ENCODE results near the gene FXYD7.
"Not testable (repeated sequence)": the region's sequence is repeated elsewhere in the genome, so short reads cannot be mapped to it uniquely, and the experiment has no call there.

Gene FXYD7

DNA sequence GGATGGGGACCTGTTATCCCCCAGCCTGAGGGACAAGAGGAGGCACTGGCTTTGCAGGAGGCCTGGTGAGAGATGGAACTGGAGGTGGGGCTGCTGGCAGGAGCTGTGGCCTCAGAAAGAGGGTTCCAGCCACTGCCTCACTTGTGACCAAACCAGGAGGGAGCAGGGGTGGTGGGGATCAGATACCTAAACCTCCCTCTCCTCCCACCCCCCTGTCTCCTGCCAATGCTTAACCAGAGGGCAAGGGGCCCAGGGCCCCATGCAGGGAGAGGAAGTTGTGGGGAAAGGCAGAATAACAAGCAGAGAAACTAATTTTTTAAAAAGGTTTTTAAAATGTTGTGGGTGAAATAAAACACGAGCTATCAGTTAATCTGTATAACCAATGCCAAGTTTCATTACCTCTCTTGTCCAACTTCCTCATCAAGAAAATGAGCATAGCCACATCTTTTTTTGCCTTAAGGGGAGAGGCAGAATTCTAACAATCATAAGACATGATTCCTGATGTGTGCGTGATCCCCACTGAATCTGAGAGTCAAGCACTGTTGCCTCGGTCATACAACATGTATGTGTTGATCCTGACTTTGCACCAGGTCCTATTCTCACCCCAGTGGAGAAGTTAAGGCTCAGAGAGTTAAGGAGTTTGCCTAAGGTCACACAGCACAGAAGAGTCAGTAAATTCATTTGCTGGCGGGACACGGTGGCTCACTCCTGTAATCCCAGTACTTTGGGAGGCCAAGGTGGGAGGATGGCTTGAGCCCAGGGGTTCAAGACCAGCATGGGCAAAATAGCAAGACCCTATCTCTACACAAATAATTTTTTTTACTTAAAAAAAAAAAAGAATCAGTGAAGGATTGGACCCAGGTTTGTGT is 24.4 kb downstream of the FXYD7 start:
- no peak for DNase-seq

DNA sequence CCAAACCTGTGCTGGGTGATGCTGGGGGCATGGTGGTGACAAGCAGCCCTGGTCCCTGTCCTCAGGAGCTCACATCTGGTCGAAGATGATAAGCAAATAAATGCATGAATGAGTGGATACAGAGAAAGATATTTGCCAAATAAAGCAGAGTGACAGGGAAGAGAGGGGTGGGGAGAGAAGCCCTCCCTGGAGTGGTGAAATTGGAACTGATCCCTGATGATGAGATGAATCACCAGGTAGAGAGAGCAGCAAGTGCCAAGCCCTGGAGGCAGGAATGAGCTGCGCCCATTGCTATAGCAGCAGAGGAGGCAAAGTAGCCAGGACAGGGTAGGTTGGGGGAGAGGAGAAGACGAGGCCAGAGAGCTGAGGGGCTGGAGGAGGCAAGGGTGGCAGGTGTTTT is 25.1 kb downstream of the FXYD7 start:
- DNase-seq = no peak

DNA sequence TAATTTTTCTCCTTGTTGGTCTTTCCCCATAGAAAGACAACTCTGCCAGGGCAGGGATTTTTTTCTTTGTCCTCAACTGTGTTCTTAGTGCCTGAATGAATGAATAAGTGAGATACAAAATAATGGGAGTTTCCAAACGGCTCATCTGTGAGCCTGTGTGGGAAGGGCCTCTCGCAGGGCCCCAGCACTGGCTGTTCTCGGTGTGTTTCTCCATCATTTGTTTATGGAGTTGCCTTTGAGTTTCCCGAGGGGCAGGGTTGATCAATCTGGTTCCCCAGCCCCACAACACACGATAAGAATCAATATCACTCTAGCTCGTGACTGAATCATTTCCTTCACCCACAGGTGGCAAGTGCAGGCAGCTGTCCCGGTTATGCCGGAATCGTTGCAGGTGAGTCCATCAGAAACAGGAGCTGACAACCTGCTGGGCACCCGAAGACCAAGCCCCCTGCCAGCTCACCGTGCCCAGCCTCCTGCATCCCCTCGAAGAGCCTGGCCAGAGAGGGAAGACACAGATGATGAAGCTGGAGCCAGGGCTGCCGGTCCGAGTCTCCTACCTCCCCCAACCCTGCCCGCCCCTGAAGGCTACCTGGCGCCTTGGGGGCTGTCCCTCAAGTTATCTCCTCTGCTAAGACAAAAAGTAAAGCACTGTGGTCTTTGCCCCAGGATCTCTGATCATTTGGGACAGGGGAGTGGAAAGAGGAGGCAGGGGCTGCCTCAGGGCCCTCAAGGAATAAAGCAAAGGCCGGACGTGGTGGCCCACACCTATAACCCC is 26.4 kb downstream of the FXYD7 start:
- no peak for DNase-seq

DNA sequence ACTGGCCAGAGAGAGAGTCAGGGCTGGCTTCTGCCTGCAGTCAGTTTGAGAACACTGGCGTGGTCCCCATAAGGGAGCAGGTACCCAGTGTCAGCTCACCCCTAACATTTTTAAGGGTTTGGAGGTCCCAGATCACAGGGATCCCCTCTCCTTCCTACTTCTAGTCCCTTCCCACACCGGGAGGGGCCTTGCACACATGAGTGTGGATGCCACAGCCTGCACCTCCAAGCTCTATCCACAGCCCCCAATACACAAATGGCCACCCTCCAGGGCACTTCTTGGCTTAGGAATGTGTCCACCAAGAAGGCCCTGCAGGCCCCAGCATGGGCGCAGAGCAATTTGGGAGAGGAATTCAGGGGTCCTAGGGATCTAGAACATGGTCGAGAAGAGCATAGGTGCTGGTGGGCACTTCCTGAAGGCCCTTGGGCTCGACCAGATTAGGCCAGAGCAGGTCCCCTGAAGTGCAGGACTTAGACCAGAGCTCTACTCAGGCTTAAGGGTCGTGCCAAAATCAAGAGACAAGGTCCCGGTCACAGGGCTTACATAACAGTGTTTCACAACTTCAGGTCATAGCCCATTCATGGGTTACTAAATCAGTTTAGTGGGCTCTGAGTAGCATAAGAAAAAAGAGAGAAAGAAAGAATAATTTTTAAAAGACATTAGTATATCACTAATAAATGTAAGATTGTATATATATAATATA is 27.5 kb downstream of the FXYD7 start:
- no peak for DNase-seq

DNA sequence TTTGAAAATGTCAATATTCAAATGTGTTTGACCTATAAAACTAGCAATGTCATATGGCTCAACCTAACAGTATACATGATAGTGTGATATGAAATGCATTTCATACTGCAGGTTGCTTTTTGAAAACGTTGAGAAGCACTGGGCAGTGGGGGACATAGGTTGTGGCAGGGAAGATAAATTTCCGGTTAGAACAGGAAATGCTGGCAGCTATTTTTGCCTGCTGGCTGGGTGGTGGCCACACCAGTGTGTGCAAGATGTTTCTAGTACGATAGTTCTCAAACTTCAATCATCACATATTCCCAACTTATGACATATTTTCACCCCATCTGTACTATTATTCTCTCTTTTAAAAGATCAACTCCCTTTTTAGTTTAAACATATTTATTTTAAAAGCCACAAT is 28.7 kb downstream of the FXYD7 start:
- no peak for DNase-seq

DNA sequence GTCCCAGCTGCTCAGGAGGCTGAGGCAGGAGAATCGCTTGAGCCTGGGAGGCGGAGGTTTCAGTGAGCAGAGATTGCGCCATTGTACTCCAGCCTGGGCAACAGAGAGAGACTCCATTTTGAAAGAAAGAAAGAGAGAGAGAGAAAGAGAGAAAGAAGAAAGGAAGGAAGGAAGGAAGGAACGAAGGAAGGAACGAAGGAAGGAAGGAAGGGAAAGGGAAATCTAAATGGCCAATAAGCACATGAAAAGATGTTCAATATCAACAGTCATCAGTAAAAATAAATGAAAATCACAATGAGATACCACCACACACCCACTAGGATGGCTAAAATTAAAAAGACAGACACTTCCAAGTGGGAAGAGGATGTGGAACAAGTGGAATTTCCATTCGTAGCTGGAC is 31.2 kb downstream of the FXYD7 start:
- DNase-seq = no peak

DNA sequence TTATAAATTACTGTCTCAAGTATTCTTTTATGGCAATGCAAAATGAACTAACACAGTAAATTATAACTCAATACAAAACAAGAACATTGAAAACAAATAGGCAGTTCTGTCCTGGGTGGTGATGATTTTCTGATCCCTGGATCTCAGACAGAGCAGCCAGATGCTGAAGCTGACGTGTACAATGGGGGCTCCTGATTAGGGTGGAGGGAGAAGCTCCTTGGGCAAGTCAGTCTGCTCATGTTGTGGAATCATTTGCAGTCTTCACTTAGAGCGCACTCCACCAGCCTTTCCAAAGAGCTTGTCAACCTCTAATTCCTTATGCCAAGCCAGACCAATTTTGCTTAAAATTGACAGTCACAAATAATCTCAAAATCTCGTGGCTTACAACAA is 33.1 kb downstream of the FXYD7 start:
- DNase-seq = no peak

DNA sequence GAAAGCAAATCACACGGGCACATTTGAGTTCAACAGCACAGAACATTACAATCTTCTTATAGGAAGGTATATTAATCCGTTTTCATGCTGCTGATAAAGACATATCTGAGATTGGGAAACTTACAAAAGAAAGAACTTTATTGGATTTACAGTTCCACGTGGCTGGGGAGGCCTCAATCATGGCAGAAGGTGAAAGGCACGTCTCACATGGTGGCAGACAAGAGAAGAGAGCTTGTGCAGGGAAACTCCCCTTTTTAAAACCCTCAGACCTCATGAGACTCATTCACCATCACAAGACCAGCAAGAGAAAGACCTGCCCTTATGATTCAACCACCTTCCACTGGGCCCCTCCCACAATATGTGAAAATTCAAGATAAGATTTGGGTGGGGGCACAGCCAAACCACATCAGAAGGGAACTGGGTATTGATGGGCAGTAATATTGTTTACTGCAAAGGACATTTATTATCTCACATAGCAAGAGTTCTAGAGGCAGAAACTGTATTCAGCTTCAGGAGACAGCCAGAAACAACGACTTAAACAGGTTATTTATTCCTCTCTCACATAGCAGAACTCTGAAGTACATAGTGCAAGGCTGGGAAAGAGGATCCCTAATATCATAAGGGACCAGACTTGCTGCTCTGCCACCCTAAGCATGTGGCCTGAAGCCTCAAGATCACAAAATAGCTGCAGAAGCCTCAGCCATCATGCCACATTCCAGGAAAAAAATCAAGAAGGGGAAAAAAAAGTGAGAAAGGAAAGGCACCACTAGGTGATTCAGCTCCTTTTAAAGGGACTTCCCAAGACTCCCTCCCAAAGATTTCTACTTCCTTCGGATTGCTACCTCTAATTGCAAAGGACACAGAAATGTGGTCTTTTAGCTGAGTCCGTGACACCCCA is 34.6 kb downstream of the FXYD7 start:
- no peak for DNase-seq

DNA sequence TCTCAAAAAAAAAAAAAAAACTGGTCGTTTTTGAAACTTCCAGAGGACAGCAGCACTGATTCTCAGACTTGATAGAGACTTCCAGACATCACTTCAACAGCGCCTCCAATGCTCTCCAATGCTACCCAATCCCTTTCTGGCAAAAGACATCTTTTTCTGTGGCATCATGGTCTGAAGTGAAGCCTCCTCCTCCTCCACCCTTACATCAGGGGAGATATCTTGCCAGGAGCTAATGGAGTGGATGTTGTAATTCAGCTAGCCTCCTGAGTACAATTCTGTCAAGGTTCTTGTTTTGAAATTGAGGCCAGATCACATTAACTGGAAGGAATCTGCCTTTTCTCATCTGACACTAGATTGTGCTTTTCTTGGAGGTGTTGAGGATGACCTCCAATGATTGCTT is 35.6 kb downstream of the FXYD7 start:
- no peak for DNase-seq

DNA sequence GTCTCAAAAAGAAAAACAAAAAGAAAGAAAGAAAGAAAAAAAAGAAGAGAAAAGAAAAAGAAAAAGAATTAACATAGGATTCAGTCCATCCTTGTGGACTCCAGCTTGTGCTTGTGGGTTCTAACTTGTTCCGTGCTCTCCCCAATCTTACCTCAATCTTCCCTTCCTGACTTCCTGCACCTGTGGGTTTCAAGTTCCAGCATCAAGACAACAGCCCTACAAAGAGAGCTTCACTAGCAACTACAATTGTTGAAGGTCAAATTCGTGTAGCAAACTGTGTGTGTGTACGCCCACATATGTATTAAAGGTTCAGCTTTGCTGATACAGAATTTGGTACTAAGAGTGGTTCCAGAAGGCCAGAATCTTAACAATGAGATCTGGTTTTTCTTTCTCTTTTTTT is 36.8 kb downstream of the FXYD7 start:
- DNase-seq = no peak

DNA sequence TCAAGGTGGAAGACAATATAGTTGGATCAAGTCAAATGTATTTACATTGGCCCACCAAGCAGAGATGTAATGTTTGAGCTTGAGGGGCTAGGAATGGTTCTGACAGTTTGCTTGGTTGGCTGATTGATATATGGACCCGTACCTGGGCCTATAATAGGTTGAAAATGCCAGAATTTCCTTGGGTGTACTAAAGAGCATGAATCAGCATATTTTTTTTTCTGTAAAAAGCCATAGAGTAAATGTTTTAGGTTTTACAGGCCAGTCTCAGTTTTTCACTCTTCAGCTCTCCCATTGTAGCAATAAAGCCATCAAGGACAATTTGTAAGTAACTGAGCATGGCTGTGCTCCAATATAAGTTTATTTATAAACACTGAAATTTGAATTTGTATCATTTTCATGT is 38.3 kb downstream of the FXYD7 start:
- DNase-seq = no peak

DNA sequence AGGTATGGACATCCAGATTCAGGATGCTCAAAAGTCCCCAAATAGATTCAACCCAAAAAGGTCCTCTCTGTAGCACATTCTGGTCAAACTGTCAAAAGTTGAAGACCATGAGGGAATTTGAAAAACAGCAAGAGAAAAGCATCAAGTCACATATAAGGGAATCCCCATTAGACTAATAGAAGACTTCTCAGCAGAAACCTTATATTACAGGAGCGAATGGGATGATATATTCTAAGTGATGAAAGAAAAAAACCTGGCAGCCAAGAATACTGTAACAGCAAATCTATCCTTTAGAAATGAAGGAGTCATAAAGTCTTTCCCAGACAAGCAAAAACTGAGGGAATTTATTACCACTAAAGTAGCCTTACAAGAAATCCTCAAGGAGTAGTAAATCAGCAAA is 41.2 kb downstream of the FXYD7 start:
- no peak for DNase-seq

DNA sequence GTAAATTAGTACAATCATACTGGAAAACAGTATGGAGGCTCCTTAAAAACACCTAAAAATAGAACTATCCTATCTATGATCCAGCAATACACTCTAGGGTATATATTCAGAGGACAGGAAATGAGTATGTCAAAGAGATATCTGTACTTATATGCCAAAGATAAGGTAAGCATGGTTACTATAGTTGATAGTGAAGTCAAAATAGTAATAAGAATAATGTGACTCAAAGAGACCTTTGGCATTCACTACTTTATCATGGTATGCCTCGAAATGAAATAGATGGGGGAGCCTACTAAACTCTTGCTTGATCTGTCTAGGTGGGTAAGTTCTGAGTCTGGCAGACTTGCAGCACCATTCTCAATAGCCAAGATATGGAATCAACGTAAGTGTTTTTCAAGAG is 41.8 kb downstream of the FXYD7 start:
- DNase-seq = no peak

DNA sequence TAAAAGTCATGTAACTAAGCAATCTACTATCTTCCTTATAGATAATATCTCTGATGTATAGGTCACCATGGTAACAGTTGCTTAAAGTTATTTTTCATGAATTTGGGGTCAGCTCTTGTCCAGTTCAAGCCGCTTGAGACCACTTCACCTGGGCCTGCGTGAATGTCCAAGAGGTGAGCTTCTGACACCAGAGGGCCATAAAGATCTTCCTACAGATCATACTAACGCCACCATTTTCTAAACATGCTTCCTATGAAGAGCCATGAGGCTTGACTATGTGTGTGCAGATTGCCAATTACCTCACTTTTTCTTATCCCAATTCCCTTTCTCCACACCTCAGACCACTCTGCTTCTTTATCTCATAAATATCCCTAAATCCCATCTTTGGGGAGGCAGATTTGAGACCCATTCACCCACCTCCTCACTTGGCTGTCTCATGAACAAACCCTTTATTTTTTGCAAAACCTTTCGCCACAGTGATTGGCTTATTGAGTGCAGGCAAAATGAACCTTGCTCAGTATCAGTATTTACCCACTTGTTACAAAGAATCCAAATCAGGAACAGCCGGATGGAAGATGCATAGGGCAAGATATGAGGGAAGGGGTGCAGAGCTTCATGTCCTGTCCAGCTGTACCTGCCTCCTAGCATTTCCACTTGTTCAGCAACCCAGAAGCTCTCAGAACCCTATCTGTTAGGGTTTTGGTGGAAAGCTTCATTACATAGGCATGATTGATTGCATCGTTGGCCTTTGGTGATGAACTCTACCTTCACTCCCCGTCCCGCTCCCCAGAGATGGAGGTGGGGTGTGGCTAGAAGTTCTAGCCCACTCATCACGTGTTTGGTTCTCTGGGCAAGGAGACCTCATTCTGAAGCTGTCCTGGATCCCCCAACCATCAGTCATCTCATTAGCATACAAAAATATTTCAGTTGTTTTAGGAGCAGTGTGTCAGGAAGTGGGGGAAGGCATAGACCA is 51.2 kb downstream of the FXYD7 start:
- DNase-seq = no peak

DNA sequence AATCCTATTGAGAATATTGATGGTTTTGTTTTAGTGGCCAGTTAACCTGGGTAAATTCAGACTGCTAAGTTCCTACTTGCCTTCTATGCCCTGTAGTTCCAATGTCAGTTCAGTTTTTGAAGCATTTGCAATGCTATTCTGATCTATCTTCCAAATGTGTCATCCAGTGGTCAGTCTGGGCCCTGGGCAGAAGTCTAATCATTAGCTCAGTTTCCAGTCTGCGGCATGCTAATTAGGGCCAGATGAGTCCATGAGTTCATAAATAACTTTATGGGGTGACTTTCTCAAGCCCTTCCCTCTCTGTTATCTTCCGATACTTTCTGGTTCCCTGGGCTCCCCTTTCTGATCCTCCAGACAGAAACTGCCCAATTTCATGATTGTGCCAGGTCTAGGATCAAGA is 52.8 kb downstream of the FXYD7 start:
- DNase-seq = no peak

DNA sequence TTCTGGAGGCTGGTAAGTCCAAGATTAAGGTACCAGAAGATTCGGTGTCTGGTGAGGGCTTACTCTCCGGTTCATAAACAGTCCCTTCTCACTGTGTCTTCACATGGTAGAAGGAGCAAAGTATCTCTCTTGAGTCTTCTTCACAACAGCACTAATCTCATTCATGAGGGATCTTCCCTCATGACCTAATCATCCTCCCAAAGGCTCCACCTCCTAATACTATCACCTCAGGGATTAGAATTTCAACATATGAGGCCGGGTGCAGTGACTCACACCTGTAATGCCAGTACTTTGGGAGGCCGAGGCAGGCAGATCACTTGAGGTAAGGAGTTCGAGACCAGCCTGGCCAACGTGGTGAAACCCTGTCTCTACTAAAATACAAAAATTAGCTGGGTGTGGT is 53.8 kb downstream of the FXYD7 start:
- not testable (repeated sequence) for DNase-seq

DNA sequence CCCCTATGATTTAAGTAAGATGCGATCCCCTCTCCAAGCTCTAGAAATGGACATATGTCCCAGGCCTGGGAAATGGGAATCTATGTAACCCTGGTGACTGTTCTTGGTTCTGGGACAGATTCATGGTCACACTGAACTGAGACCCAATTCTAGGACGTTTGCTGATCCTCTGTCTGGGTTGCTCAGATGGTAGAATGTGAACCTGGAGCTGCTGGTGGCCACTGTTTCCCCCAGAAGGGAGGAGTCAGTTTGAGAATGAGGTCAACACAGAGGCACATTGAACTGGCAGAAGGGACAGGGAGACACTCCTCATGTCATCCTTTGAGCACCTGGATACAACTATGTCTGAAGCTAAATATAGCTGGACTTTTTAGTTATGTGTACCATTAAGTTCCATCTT is 56.4 kb downstream of the FXYD7 start:
- no peak for DNase-seq

DNA sequence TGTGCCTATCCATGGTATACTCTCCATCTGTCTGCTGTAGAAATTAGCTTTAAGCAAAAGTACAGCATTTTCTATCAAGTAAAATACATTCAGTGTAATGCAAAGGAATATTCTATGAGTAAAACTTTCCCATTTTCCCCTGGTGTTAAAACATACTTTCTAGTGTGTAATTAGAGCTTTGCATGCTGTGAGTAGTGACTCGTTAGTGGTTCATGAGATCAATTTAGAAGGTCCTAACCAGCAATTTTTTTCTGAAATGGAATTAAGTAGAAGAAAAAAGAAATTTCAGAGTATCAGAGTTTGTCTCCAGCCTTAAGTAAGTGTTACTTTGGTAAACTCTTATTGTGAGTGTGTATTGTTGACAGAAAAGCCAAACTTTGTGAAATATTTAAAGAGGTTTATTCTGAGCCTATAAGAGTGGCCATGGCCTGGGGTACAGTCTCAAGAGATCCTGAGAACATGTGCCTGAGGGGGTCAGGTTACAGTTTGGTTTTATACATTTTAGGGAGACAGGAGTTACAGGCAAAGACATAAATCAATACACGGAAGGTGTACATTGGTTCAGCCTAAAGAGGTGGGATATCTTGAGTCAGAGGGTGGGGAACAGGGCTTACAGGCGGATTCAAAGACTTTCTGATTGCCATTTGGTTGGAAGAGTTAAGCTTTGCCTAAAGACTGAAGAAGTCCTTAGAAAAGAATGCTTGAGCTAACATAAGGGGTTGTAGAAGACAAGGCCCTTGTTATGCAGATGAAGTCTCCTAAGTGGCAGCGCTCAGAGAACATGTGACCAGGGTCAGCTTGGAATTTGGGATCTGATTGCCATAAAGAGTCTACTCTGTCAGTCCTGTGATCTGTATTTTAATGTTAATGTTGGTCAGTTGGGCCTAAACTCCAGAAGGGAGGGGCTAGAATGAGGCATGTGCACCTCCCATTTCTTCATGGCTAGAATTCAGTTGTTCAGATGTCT is 60.0 kb downstream of the FXYD7 start:
- no peak for DNase-seq
